ENCODE measurements around the gene MEAK7. TPM values are rescaled to one million over a fixed set of nuclear protein-coding genes. Genes with fewer than 3 reads are reported as not detected.

MEAK7 gene
- total RNA-seq, 2 donors from 2014 or later, result 30.3 to 34.9 TPM

GRCh38 chr16:84532855-84533486 is 28.5 kb upstream of the MEAK7 start:
- WGBS, 2 experiments (ENCODE audit: insufficient coverage in 1 of 2, insufficient read length in 1 of 2), result 71 to 82% methylated on average over 10 to 11 of the region's 11 CpGs
- no peak for TF ChIP-seq CTCF (conservative IDR thresholded peaks at IDR 0.05)
- H3K4me3 Mint-ChIP-seq, result no peak overlapping the region

GRCh38 chr16:84532291-84532724 is 27.8 kb upstream of the MEAK7 start:
- Mint-ChIP-seq H3K4me3 (no peak overlapping the region), H3K4me1 (peaks cover 22% of the 10 kb centered on the region)
- peak; percentile 86 for DNase-seq

More at GRCh38 chr16:84532855-84533486, 28.5 kb upstream of the MEAK7 start:
- H3K9me3 Mint-ChIP-seq, result peaks cover 18% of the 10 kb centered on the region
- no peaks in the 10 kb centered on the region for H3K36me3 Mint-ChIP-seq (ENCODE audit: low read depth)
- Histone ChIP-seq H3K4me1 (ENCODE audit: control insufficient read depth, insufficient read depth, low read length) (peaks cover 12% of the 10 kb centered on the region), H3K9ac (ENCODE audit: extremely low read depth, low read length, poor library complexity, severe bottlenecking) (no peak overlapping the region), H3K4me3 (ENCODE audit: low read length) (no peak overlapping the region), H3K36me3 (ENCODE audit: control insufficient read depth, insufficient read depth, low read length) (no peaks in the 10 kb centered on the region), H3K9me3 (ENCODE audit: control insufficient read depth, low read length) (peaks cover 11% of the 10 kb centered on the region), H3K27me3 (ENCODE audit: control insufficient read depth, insufficient read depth, low read length, poor library complexity, severe bottlenecking) (no peaks in the 10 kb centered on the region), H3K27ac (ENCODE audit: low read depth, low read length) (peak overlapping the region; percentile 83)
- peaks cover 27% of the 10 kb centered on the region for H3K4me1 Mint-ChIP-seq
- H3K27ac Mint-ChIP-seq, result no peak overlapping the region
- H3K27me3 Mint-ChIP-seq (ENCODE audit: insufficient read depth), result peaks cover 3% of the 10 kb centered on the region
- no peak for DNase-seq

DNA sequence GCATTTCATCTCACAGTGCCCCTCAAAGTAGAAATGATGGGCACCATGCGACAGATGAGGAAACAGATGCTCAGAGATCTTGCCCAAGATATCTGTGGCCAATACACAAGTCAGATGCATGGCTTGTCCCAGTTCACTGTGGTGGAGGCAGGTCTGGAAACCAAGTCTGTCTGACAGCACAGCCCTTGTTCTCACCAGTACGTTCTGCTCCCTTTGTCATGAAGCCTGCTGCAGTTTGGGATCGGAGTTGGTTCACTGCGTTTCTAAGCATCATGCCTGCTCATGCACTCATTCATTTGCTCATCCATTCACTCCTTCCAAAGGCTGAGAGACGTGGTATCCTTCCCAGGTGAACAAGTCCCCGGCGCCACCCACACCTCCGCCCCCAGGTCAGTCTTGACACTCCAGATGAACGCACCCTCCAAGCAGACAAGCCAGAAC is 27.2 kb upstream of the MEAK7 start:
- H3K36me3 ChIP-seq (ENCODE audit: control insufficient read depth, insufficient read depth, low read length), result no peaks in the 10 kb centered on the region
- 70 to 82% methylated on average over 5 to 9 of the region's 9 CpGs for WGBS, 2 experiments (ENCODE audit: insufficient coverage in 1 of 2, insufficient read length in 1 of 2)
- no peaks in the 10 kb centered on the region for H3K27me3 ChIP-seq (ENCODE audit: control insufficient read depth, insufficient read depth, low read length, poor library complexity, severe bottlenecking)
- no peak overlapping the region for H3K4me3 ChIP-seq (ENCODE audit: low read length)
- H3K27ac Mint-ChIP-seq, result peak overlapping the region; percentile 82
- peaks cover 11% of the 10 kb centered on the region for H3K9me3 ChIP-seq (ENCODE audit: control insufficient read depth, low read length)
- peak overlapping the region; percentile 83 for H3K27ac ChIP-seq (ENCODE audit: low read depth, low read length)
- H3K4me1 Mint-ChIP-seq, result peaks cover 25% of the 10 kb centered on the region
- no peak for TF ChIP-seq CTCF (conservative IDR thresholded peaks at IDR 0.05)
- H3K4me3 Mint-ChIP-seq, result no peak overlapping the region
- H3K36me3 Mint-ChIP-seq (ENCODE audit: low read depth), result no peaks in the 10 kb centered on the region
- peaks cover 3% of the 10 kb centered on the region for H3K27me3 Mint-ChIP-seq (ENCODE audit: insufficient read depth)
- no peak overlapping the region for H3K9ac ChIP-seq (ENCODE audit: extremely low read depth, low read length, poor library complexity, severe bottlenecking)
- DNase-seq, result no peak
- H3K9me3 Mint-ChIP-seq, result peaks cover 18% of the 10 kb centered on the region
- H3K4me1 ChIP-seq (ENCODE audit: control insufficient read depth, insufficient read depth, low read length), result peaks cover 8% of the 10 kb centered on the region

More at GRCh38 chr16:84532291-84532724, 27.8 kb upstream of the MEAK7 start:
- no peak for TF ChIP-seq CTCF (conservative IDR thresholded peaks at IDR 0.05)
- H3K27me3 Mint-ChIP-seq (ENCODE audit: insufficient read depth), result peaks cover 3% of the 10 kb centered on the region
- peak overlapping the region; percentile 82 for H3K27ac Mint-ChIP-seq
- H3K4me1 ChIP-seq (ENCODE audit: control insufficient read depth, insufficient read depth, low read length), result peaks cover 8% of the 10 kb centered on the region
- peaks cover 11% of the 10 kb centered on the region for H3K9me3 ChIP-seq (ENCODE audit: control insufficient read depth, low read length)
- H3K36me3 ChIP-seq (ENCODE audit: control insufficient read depth, insufficient read depth, low read length), result no peaks in the 10 kb centered on the region
- peaks cover 18% of the 10 kb centered on the region for H3K9me3 Mint-ChIP-seq
- no peak overlapping the region for H3K9ac ChIP-seq (ENCODE audit: extremely low read depth, low read length, poor library complexity, severe bottlenecking)
- WGBS, 2 experiments (ENCODE audit: insufficient coverage in 1 of 2, insufficient read length in 1 of 2), result 11 to 34% methylated on average over 7 to 10 of the region's 10 CpGs
- H3K27ac ChIP-seq (ENCODE audit: low read depth, low read length), result peak overlapping the region; percentile 83
- no peaks in the 10 kb centered on the region for H3K36me3 Mint-ChIP-seq (ENCODE audit: low read depth)
- H3K4me3 ChIP-seq (ENCODE audit: low read length), result no peak overlapping the region
- no peaks in the 10 kb centered on the region for H3K27me3 ChIP-seq (ENCODE audit: control insufficient read depth, insufficient read depth, low read length, poor library complexity, severe bottlenecking)

Measured in endodermal cell (in vitro differentiated cells).